HL-60 (cell line): Measurements from ENCODE around the gene MME.

ENCODE experiments used
- TF ChIP-seq, protein P1 (sequence below): IDR thresholded peaks from one replicate; pipeline ENCODE4 v1.5.1; 2011; ENCODE audit warnings: low read length, control low read depth, inconsistent platforms; ENCODE audit not compliant: insufficient read depth
- TF ChIP-seq, protein P2 (sequence below): IDR thresholded peaks from 2 replicates; pipeline ENCODE4 v1.6.1; 2012; ENCODE audit warnings: low read depth; ENCODE audit not compliant: insufficient replicate concordance

DNA sequence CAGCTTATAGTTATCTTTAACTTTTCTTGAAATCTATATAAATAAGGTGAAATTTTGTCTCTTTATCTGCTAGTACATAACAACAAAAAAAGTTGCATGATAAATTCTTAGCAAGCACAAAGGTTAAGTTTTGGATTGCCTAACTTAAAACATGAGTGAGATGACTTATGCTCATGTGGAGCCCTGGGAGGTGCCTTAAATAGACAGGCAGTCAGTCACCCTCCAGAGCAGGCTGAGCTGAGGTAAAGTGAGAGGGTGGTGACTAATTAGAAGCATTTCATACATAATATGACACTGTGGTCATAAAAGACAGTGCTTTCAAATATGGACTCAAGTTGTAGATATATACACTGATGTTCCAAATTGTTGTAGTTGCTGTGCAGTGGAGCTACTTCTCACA lies 14.6 kb upstream of the MME start:
- TF ChIP-seq, protein P1, sequence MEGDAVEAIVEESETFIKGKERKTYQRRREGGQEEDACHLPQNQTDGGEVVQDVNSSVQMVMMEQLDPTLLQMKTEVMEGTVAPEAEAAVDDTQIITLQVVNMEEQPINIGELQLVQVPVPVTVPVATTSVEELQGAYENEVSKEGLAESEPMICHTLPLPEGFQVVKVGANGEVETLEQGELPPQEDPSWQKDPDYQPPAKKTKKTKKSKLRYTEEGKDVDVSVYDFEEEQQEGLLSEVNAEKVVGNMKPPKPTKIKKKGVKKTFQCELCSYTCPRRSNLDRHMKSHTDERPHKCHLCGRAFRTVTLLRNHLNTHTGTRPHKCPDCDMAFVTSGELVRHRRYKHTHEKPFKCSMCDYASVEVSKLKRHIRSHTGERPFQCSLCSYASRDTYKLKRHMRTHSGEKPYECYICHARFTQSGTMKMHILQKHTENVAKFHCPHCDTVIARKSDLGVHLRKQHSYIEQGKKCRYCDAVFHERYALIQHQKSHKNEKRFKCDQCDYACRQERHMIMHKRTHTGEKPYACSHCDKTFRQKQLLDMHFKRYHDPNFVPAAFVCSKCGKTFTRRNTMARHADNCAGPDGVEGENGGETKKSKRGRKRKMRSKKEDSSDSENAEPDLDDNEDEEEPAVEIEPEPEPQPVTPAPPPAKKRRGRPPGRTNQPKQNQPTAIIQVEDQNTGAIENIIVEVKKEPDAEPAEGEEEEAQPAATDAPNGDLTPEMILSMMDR = no peak
- TF ChIP-seq, protein P2, sequence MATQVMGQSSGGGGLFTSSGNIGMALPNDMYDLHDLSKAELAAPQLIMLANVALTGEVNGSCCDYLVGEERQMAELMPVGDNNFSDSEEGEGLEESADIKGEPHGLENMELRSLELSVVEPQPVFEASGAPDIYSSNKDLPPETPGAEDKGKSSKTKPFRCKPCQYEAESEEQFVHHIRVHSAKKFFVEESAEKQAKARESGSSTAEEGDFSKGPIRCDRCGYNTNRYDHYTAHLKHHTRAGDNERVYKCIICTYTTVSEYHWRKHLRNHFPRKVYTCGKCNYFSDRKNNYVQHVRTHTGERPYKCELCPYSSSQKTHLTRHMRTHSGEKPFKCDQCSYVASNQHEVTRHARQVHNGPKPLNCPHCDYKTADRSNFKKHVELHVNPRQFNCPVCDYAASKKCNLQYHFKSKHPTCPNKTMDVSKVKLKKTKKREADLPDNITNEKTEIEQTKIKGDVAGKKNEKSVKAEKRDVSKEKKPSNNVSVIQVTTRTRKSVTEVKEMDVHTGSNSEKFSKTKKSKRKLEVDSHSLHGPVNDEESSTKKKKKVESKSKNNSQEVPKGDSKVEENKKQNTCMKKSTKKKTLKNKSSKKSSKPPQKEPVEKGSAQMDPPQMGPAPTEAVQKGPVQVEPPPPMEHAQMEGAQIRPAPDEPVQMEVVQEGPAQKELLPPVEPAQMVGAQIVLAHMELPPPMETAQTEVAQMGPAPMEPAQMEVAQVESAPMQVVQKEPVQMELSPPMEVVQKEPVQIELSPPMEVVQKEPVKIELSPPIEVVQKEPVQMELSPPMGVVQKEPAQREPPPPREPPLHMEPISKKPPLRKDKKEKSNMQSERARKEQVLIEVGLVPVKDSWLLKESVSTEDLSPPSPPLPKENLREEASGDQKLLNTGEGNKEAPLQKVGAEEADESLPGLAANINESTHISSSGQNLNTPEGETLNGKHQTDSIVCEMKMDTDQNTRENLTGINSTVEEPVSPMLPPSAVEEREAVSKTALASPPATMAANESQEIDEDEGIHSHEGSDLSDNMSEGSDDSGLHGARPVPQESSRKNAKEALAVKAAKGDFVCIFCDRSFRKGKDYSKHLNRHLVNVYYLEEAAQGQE = no peak
